HG03196 (cell line): Measurements from ENCODE around the gene SLC19A1.

Source experiments
- ATAC-seq: cut with Tn5 transposase; IDR thresholded peaks from one replicate; pipeline ENCODE4 v1.9.1; 2021; ENCODE audit not compliant: unreplicated experiment

The SLC19A1 gene

GRCh38 chr21:45494135-45494850, 47.9 kb downstream of the SLC19A1 start:
- ATAC-seq: no peak

DNA sequence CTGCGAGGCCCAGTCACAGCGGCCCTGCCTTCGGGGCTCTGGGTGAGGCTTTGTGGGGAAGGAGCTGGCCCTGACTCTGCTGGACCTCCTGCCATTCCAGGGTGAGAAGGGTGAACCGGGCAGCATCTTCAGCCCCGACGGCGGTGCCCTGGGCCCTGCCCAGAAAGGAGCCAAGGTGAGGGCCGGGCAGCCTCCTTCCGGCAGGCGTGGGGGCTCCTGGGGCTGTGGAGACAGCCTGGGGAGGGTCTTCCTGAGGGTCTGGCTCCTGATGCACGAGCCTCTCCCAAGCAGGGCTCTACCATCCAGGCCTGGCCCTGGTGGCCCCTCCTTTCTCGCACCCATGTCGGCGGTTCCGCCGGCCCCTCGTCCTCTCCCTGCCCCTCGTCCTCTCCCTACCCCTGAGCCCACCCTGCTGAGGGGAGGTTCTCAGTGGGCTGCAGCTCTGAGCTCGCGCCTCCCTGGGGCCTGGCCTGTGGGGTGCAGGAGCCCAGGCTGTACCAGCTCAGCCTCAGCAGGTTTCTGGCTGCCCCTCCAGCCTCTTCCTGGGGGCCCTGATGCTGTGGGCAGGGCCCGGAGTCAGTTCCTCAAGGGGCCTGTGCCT, 48.7 kb downstream of the SLC19A1 start:
- no peak for ATAC-seq

DNA sequence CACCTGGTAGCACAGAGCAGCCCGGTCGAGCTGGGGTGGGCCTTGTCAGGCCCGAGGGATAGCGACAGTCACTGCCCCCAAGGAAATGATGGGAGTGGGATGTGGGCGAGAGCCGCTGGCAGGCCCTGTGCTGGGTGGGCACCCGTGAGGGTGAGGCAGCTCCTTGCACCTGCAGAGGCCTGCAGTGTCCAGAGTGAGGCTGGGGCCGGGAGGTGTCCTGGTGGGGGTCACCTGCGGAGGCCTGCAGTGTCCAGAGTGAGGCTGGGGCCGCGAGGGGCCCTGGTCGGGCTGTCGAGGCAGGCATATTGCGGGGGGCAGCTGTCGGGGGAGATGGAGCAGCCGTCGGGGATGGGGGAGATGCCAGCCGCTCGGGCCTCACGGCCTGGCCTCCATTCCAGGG, 49.5 kb downstream of the SLC19A1 start:
- no peak for ATAC-seq

DNA sequence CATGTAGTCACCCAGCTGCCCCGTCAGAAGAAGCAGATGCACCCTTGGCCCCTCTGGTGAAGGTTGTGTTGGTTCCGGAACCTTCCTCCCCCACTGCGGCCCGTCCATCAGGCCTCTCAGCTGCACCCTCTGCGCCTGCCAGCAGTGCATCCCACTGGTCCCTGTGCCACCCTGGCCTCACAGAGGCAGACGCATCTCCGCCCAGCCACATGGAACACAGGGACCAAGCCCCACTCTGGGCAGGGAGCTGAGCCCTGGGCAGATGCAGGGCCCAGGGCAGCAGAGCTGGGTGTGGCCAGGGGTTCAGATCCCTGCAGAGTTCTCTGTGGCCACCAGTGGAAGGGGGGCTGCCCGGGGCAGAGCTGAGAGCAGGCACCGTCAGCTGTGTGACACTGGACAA, 50.6 kb downstream of the SLC19A1 start:
- ATAC-seq: no peak

DNA sequence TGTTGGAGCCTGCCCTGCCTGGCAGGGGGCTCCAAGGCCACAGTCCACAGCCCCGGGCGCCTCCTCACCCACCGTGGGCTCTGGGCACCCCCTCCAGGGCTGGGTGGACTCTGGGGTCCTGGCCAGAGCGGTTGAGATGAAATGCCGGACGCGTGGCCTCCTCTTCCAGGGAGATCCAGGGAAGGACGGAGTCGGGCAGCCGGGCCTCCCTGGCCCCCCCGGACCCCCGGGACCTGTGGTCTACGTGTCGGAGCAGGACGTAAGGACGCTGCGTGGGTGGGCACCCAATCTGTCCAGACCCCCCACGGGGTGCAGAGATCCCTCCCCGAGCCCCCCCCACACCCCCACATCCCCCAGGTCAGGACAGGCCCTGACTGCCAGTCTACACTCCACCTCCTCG, 51.2 kb downstream of the SLC19A1 start:
- no peak for ATAC-seq

DNA sequence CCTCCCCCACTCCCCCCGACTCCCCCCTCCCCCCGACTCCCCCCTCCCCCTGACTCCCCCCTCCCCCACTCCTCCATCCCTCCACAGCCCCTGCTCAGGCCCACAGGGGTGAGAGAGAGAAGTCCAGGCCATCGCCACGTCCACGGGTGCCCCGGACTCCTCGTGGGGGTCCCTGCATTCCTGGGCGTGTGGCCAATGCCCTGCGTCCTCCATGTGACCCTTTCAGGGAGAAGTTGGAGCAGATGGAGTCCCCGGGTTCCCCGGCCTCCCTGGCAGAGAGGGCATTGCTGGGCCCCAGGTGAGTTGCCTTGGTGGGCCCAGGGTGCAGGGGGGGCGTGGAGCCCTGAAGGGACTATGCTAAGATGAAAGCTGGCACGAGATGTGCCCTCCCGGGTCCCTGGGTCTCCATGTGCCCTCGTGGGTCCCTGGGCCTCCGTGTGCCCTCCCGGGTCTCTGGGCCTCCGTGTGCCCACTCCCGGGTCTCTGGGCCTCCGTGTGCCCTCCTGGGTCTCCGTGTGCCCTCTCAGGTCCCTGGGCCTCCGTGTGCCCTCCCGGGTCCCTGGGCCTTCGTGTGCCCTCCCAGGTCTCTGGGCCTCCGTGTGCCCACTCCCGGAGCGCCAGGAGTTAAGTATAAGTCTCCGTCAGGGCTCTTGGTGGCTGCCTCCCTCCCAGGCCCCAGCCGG, 52.0 kb downstream of the SLC19A1 start:
- ATAC-seq: no peak

DNA sequence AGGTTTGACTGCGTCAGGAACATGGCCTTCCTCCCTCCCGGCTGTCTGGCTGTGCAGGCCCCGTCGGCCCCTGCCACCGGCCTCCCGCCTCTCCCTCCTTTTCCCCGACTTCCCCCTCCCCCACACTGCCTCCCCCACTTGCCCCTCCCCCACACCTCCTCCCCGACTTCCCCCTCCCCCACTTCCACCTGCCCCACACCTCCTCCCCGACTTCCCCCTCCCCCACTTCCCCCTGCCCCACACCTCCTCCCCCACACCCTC, 52.6 kb downstream of the SLC19A1 start:
- ATAC-seq: no peak

DNA sequence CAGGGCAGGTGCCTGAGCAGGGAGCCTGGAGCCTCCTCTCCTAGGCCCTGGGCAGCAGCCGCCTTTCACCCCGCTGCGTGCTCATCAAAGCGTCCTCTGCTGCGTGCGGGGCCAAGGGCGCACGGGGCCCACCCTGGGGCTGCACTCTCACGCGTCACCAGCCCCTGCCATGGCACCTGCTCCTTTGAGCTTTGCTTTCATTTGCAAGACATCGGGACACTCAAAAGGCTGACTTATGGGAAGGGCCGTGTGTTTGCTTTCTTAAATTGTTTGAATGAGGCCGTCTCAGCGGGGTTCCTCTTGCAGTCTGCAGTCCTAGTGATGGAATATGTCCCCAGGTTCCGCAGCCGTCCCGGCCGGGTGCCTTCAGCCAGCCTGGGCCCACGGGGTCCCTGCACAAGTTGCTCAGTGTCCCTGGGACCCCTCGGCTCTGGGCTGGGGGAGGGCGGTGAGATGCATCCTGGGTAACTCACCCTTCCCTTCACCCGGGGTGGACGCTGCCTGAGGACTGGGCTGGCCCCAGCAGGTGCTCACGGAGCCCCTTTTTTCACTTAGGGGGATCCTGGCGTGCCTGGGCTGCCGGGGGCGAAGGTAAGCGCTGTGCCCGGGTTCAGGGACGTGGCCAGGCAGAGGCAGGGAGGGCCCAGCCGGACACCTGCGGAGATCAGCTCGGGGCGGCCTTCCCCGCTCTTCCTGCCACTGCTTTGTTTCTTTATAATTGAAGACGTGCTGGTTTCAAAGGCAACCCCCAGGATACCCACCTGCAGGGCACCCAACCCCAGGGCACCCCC, 53.1 kb downstream of the SLC19A1 start:
- no peak for ATAC-seq

DNA sequence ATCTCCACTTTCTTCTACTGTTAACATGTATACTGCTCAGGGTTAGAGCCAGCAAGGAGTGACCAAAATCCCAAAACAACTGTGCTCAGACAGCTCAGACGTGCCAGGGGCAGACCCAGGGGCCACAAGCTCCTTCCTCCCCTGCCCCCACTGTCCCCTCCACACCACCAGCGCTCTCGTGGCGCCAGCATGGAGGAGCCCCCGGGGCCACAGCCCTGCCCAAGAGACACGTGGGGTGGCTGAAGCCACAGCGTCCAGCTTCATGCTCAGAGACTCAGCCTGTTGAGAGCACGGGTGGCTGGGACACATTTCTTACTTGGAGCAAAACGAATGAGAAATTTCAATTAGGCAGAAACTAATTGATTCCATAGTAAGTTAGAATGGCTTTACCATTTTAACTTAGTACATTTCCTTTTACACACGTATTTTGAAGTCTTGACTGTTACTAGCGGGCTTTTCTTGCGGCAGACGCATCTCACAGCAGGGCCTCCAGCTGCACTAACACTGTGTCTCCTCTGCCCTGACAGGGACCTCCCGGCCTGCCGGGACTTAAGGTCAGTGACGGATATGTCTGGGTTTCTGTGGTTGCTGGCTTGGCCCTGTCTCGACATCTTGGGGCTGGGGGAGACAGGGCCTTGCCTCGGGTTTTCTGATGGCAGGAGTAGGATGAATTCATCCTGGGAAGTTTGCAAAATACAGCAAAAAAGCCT, 54.2 kb downstream of the SLC19A1 start:
- ATAC-seq: no peak

DNA sequence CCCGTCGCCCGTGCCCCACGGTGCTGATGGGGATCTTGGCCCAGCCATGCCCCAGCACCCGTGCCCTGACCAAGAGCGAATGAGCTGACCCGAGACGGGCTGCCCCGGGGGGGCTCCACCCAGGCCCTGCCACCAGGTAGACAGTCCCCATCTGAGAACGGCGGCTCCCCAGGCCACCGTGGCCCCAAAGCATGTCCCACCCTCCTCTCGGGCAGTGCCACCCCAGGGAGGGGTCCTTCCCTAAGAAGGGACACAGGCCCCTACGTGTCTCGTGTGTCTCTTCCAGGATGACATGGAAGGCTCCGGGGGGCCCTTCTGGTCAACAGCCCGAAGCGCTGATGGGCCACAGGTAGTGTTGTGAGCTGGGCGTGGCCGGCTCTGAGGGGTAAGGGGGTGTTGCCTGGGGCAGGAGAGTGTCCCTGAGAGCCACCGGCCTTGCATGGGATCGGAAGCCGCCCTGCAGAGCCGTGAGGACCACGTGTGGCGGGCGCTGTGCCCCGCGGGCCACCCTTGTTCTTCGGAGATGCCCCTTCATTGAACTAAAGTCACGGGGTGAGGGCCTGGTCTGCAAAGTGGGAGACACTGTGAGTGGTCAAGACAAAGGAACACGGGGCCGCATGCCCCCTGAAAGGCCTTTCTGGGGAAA, 55.0 kb downstream of the SLC19A1 start:
- ATAC-seq: no peak

- no peak for ATAC-seq
These were observed 55.6 kb downstream of the SLC19A1 start for GRCh38 chr21:45486443-45487160.

DNA sequence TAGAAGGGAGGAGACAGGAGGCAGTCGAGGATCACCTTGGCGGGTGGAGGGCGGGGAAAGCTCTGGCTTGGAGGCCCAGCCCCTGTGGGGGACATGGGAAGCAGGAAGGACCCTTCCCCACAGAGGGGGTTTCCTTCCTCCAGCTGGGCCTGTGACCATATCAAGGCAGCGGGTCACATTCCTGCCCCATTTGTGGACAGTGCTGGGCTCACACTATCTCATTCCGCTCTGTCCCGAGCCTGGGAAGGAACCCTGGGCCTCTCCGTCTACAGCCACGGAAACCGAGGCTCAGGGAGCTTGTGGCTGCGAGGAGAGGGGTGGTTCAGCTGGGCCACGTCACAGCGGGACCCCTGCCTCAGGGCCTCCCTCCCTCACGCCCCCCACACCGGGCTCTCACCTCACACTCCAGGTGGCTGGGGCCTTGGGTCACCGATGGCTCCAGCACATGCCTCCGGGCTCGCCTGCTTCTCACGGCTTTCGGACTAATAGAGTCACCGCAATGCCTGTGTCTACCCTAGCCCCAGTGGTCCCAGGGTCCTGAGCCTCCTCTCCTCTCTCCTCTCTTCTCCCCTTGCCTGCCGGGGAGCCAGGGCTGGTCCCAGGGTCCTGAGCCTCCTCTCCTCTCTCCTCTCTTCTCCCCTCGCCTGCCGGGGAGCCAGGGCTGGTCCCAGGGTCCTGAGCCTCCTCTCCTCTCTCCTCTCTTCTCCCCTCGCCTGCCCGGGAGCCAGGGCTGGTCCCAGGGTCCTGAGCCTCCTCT, 56.4 kb downstream of the SLC19A1 start:
- ATAC-seq: no peak

GRCh38 chr21:45484318-45484717, 57.9 kb downstream of the SLC19A1 start:
- ATAC-seq: no peak

GRCh38 chr21:45482899-45483821, 59.1 kb downstream of the SLC19A1 start:
- ATAC-seq: no peak

GRCh38 chr21:45481977-45482898, 60.0 kb downstream of the SLC19A1 start:
- ATAC-seq: no peak

- no peak for ATAC-seq
These were observed 60.7 kb downstream of the SLC19A1 start for GRCh38 chr21:45481566-45481965.
